HepG2 (cell line): ENCODE data around the gene FAM118A.

ENCODE experiments used
- FOXK2 ChIP-seq: fragments of 450-650 bp; IDR thresholded peaks from 2 replicates; pipeline ENCODE4 v1.6.1; 2016
- TF ChIP-seq, protein P1 (sequence below): sonication (generic); formaldehyde crosslinking; conservative IDR thresholded peaks from 2 replicates; pipeline ENCODE4 v1.4.0; 2020; ENCODE audit warnings: missing genetic modification reagents
- TF ChIP-seq, protein P2 (sequence below): sonication (generic); formaldehyde crosslinking; IDR thresholded peaks from 2 replicates; pipeline ENCODE4 v1.5.0; 2020; ENCODE audit warnings: mild to moderate bottlenecking, missing genetic modification reagents, moderate library complexity
- TF ChIP-seq, protein P3 (sequence below): sonication (generic); formaldehyde crosslinking; IDR thresholded peaks from 2 replicates; pipeline ENCODE4 v1.4.0; 2020; ENCODE audit warnings: missing genetic modification reagents

DNA sequence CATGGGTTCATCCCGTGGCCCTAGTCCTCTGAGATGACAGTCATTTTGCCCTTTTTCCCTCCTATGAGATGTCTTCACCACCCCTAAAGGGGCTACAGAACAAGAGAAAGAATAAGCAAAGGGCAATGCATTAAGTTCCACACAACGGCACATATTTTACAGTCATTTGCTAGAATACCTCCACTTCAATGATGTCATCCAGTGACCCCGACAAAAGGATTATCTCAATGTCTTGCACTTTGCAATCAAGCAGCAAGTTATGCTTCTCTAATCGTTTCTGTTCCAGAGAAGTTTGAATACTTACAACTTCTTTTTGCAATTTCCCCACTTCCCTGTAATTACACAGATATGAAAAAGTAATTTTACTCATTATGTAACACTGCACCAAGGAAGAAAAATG lies 49.9 kb downstream of the FAM118A start:
- TF ChIP-seq, protein P1, sequence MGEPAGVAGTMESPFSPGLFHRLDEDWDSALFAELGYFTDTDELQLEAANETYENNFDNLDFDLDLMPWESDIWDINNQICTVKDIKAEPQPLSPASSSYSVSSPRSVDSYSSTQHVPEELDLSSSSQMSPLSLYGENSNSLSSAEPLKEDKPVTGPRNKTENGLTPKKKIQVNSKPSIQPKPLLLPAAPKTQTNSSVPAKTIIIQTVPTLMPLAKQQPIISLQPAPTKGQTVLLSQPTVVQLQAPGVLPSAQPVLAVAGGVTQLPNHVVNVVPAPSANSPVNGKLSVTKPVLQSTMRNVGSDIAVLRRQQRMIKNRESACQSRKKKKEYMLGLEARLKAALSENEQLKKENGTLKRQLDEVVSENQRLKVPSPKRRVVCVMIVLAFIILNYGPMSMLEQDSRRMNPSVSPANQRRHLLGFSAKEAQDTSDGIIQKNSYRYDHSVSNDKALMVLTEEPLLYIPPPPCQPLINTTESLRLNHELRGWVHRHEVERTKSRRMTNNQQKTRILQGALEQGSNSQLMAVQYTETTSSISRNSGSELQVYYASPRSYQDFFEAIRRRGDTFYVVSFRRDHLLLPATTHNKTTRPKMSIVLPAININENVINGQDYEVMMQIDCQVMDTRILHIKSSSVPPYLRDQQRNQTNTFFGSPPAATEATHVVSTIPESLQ (CRISPR knock-in tag): no peak
- TF ChIP-seq, protein P2, sequence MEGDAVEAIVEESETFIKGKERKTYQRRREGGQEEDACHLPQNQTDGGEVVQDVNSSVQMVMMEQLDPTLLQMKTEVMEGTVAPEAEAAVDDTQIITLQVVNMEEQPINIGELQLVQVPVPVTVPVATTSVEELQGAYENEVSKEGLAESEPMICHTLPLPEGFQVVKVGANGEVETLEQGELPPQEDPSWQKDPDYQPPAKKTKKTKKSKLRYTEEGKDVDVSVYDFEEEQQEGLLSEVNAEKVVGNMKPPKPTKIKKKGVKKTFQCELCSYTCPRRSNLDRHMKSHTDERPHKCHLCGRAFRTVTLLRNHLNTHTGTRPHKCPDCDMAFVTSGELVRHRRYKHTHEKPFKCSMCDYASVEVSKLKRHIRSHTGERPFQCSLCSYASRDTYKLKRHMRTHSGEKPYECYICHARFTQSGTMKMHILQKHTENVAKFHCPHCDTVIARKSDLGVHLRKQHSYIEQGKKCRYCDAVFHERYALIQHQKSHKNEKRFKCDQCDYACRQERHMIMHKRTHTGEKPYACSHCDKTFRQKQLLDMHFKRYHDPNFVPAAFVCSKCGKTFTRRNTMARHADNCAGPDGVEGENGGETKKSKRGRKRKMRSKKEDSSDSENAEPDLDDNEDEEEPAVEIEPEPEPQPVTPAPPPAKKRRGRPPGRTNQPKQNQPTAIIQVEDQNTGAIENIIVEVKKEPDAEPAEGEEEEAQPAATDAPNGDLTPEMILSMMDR (CRISPR knock-in tag): no peak
- TF ChIP-seq, protein P3, sequence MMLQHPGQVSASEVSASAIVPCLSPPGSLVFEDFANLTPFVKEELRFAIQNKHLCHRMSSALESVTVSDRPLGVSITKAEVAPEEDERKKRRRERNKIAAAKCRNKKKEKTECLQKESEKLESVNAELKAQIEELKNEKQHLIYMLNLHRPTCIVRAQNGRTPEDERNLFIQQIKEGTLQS (CRISPR knock-in tag): no peak
- TF ChIP-seq FOXK2: no peak
